HG03432 (cell line): ENCODE measurements around the gene RBM28.
A peak's percentile ranks its signal among the peaks of the same experiment; 100 is the strongest.

Experiments
- ATAC-seq: cut with Tn5 transposase; IDR thresholded peaks from one replicate; pipeline ENCODE4 v1.9.1; 2021; ENCODE audit warnings: mild to moderate bottlenecking, moderate library complexity; ENCODE audit not compliant: unreplicated experiment

RBM28 gene

GRCh38 chr7:128373606-128374005 is 29.9 kb upstream of the RBM28 start:
- ATAC-seq, result no peak

DNA sequence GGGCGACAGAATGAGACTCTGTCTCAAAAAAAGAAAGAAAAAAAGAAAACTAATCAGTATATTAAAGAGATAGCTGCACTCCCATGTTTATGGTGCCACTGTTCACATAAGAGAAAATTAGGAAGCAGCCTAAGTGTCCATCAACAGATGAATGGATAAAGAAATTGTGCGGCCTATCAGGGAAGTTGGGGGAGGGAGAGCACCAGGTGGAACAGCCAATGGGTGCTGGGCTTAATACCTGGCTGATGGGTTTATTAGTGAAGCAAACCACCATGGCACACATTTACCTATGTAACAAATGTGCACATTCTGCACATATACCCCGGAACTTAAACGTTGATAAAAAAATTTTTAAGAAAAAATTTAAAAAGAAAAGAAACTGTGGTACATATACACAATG is 26.8 kb upstream of the RBM28 start:
- no peak for ATAC-seq

DNA sequence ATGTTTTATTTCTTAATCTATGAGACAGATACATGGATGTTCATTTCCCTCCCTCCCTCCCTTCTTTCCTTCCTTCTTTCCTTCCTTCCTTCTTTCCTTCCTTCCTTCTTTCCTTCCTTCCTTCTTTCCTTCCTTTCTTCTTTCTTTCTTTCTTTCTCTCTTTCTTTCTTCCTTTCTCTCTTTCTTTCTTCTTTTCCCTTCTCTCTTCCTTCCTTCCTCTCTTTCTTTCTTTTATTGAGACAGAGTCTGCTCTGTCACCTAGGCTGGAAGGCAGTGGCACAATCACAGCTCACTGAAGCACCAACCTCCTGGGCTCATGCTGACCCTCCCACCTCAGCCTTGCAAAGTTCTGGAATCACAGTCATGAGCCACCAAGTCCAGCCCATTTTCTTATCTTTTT is 23.3 kb upstream of the RBM28 start:
- ATAC-seq, result no peak

GRCh38 chr7:128366300-128366699 is 22.6 kb upstream of the RBM28 start:
- ATAC-seq, result no peak

GRCh38 chr7:128365432-128365831 is 21.7 kb upstream of the RBM28 start:
- no peak for ATAC-seq

GRCh38 chr7:128364166-128364870 is 20.6 kb upstream of the RBM28 start:
- ATAC-seq, result no peak

- no peak for ATAC-seq
Measured at GRCh38 chr7:128363261-128363721, 19.6 kb upstream of the RBM28 start.

- ATAC-seq, result no peak
Measured at GRCh38 chr7:128362670-128363069, 19.0 kb upstream of the RBM28 start.

DNA sequence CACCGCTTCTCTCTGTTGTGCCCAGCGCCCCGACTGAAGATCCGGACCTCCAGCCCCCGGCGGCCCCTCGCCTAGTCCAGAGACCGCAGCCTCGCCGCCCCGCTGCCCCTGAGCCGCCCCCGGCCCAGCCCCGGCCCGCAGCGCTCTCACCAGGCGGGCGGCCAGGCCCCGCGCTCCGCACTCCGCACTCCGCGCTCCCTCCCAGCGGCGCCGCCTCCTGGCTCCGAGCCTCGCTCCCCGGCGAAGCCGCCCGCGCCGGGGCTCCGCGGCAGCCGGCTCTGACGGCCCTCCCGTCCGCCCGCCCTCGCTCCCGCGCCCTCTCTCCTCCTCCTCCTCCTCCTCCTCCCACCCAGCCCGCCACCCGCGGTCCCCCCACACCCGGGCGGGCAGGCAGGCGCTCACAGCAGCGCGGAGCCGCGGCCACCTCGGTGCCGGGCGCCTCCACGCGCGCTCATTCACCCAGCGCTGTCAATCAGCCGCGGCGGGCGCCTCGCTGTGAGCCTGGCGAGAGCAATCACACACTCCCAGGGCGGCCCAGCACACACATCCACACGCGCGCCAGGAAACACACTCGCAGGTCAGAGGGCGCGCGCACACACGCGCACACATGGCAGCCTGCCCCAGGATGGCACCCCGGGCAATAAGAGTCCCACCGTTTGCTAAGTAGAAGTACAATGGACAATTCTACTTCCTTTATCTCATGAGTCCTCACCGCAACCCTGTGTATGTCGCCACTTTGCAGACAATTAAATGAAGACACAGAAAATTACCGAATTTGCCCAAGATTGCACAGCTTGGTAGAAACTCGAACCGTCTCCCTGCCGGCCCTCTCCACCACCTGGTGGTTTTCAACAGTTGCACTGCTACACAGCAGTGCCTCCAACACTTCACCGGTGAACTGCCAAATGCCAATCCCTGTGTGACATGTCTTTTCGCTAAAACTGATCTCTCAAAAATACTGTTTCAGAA is 18.0 kb upstream of the RBM28 start, which contains the start of gene PRRT4:
PRRT4 (minus strand) TSS at position 280 of the 969 bp plus-strand sequence.
- ATAC-seq, result peak; percentile 62

DNA sequence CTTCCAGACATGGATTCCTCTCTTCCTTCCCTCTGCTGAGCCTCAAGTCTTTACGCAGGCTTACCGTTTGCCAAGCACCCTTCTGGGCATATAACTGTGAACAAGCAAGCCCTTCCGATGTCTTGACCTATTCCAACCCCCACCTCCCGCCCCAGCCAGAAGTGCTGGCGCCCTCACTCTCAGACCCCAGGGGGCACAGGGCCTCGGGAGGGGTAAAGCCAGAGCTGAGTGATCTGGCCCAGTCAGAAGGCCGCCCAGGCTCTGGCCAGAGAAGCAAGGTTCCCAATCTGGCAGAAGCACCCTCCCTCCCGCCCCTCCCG is 16.6 kb upstream of the RBM28 start:
- no peak for ATAC-seq

- no peak for ATAC-seq
Measured at GRCh38 chr7:128359939-128360338, 16.2 kb upstream of the RBM28 start.

DNA sequence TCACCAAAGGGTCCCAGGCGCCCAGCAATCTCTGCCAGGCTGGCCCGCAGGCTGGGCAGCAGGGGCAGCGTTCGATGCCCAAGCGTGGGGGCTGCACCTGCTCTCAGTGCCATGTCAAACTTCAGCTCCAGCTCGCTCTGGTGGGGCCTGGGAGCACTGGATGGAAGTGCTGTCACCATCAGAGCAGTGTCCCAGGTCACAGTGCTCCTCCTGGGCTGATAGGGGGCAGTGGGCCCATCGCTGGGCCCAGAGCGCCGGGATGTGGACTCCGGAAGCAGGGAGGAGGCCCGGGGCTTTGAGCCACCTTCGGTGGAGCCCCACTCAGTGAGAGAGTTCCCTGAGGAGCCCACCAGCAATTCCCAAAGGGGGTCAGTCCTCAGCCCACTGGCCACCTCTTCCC is 15.6 kb upstream of the RBM28 start:
- ATAC-seq, result no peak

GRCh38 chr7:128358233-128358632 is 14.5 kb upstream of the RBM28 start:
- no peak for ATAC-seq

DNA sequence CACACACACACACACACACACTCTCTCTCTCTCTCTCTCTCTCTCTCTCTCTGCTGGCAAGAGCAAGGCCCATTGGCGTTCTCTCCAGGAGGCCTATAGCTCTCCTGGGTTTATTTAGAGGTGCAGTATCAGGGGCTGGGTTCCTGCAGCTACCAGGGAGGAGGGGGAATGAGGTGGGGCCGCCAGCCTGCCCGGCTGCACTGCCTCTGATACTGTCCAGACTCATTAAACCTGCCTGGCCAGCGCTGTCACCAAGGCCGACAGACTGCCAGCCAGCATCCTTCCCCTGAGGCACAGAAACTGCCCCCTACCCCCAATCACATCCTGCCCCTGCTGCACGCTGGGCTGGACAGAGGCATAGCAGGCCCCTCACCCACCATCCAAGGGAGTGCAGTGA is 13.5 kb upstream of the RBM28 start:
- ATAC-seq, result no peak

DNA sequence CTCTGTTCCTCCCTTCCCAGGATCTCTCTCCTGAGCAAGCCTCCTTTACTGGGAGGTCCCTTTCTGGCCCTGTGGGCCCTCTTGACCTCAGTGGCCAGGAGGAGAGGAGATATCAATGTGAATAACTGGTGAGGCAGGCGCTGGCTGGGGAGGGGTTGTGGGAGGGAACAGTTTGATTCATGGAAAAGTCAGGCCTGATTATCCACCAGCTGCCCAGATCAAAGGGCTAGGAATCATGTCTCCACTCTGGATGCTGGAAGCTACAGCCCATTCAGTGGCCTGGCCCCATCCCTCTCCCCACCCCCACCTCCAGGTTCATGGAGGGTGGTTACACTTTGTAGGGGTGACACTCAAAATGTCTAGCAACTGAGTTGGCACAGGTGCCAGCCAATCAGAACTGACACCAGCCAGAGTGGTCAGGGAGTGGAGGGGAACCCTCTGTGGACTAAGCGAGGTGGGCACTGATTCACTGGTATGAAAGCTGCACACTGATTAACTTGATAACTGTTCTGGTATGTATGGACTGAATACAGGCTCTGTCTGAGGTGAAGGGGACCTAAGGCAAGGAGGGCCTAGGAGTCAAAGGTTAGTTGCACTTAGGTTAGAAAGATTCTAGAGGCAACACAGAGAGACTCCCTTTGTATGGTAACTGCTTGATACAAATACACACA is 13.0 kb upstream of the RBM28 start:
- ATAC-seq, result no peak

DNA sequence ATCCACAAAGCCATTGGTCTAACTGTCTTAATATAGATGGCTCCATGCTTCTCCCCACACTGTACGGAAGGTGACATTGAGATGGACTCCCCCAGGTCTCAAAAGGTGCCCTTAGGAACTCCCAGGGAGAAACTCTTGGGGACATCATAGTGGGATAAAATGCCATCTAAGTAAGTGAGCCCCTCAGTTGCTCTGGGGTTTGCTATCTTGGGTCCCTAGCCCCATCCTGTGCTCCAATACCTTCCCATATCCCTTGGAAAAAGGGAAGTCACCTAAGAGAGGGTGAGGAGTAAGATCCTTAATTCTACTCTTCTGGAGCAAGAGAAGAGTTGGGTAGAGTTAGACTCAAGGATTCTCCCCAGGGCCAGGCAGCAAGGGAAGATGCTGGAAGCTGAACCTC is 9.9 kb upstream of the RBM28 start:
- ATAC-seq, result no peak

GRCh38 chr7:128353189-128353588 is 9.5 kb upstream of the RBM28 start:
- ATAC-seq, result no peak

DNA sequence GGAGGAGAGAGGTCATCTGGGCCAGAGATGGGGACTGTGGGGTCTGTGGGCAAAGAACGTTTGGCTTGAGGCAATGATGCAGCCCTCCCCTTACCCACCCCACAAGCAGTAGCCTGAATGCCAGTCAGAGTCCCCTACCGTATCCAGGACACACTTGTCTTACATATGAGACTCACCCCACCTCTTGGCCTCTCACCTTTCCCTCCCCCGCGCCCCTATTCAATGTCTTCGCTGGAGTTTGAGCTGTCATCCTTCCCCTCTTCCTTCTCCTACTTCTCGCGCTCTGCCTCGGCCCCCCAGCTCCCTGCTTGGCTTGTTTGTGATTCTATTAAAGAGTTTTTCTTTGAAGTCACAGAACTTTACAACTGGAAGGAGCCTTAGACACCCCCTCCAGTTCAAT is 8.9 kb upstream of the RBM28 start:
- no peak for ATAC-seq

GRCh38 chr7:128352153-128352537 is 8.4 kb upstream of the RBM28 start:
- ATAC-seq, result no peak

GRCh38 chr7:128351296-128352152 is 7.8 kb upstream of the RBM28 start:
- ATAC-seq, result no peak
